HG03066 (cell line): ENCODE data around the gene HHIPL1.

ENCODE experiments used
- ATAC-seq: cut with Tn5 transposase; IDR thresholded peaks from one replicate; pipeline ENCODE4 v1.9.1; 2021; ENCODE audit warnings: low read depth; ENCODE audit not compliant: unreplicated experiment

The HHIPL1 gene

DNA sequence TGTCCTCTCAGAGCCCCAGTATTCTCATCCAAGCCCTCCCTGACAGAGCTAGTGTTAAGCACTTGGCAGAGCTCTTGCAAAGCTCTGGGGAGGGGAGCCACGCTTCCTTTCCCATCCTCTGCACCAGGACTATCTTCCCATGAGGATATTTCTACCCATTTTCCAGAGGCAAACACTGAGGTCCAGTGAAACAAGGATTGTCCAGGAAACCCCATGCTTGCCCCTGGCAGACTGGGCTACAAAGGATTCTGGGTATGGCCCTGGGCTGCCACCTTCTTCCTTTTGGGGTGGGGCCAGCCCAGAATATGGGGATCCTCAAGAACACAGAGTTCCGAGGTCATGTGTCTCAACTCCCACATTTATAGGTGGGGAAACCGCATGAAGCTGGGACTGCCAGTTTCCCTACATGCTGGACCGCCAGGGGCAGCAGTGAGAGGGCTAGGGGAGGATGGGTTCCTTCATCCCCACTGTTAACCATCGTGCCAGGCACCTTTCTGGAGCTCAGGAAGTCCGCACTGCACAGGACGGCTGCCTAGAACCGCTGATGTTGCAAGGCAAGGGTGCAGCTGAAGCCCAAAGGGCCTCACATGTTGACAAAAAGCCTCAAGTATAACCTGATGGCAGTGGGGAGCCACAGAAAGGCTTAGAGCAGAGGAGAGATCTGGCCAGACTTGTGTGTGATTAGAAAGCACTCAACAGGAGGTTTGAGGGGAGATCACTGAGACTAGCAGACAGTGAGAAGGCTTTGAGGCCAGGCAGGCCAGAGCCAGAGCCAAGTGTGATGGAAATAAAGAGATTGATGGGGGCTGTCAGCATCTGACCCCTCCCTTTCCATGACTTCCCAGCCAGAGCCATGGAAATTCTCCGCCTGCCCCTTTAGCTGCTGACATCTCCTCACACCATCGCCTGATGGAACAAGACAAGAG lies 35.4 kb upstream of the HHIPL1 start:
- ATAC-seq: no peak

DNA sequence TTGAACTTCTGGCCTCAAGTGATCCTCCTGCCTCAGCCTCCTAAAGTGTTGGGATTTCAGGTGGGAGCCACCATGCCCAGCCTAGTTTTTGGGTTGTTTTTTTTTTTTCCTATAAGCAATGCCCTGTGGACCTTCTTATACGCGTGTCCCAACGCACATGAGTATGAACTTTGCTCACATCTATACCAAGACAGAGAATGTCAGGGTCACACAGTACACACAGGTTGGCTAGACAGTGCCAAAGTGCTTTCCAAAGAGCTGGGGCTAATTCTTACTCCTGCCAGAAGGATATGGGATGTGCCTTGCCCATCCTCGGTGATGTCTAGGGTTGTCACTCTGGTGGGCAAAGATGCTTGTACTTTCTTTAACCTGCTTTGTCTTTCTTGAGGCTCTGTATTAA lies 33.3 kb upstream of the HHIPL1 start:
- ATAC-seq: no peak

DNA sequence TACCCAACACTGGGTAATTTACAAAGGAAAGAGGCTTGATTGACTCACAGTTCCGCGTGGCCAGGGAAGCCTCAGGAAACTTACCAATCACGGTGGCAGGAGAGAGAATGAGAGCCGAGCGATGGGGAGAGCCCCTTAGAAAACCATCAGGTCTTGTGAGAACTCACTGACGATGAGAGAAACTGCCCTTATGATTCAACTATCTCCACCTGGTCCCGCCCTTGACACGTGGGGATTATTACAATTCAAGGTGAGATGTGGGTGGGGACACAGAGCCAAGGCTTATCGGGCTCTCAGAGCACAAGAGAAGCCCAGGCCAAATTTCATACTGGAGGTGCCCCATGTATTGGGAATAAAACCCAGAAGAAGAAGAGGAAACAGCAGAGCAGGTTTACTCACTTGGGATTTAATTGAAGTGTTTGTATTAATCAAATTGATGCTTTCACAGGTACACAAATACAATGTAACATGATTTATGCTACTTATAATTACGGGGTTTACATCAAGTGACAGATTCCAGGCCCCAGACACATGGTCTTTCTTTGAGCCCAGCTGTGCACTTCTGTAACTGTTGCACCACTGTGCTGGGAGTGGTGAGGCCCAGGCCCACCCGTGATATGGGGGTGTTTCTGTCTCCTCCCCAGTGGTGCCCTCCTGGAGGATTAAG lies 32.7 kb upstream of the HHIPL1 start:
- ATAC-seq: no peak

DNA sequence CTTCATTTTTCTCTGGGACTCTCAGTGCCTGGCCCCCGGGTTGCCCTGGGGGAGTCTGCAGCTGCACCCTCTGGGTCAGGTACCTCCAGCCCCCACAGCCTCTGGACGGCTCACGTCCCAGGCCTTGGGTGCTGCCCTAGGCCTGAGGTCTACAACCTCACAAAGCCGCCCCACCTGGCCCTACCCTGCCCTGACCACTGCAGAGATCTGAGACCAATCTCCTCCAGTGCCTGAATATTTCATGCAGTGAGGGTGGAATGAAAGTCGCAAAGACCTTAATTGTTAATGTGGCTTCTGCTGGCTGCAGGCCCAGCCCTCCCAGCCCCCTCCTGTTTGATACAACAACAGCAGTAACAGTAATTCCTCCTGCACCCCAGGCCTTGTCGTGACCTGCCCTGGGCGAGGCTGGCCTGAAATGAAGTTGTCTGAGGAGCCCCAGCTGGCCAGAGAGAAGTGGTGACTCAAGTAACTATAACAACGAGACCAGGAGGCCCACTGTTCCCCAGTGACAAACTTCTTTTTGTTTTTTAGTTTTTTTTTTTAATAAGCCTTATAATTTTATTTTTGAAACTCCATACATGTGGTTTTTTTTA lies 32.1 kb upstream of the HHIPL1 start:
- ATAC-seq: no peak

DNA sequence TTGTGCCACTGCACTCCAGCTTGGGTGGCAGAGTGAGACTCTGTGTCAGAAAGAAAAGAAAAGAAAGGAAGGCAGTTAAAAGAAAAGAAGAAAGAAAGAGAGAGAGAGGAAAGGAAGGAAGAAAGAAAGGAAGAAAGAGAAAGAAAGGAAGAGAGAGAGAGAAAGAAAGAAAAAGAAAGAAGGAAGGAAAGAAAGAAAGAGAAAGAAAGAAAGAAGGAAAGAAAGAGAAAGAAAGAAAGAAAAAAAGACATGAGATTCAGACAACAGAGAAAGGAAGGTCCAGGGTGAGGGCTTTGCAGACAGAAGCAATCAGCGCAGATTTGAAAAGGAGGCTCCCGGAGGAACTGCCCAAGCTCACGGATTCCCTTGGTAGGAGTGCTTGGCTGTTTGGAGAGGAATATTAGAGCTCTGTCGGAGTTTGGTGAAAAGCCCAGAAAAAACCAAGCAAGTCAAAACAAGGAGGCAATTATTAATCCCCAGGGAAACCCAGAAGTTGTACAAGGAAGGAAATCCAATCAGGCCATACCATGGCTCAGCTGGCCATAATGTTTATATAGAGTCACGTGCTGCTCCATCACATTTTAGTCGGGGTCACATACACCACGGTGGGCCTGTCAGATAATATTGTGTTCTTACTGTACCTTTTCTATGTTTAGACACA lies 29.3 kb upstream of the HHIPL1 start:
- no peak for ATAC-seq

DNA sequence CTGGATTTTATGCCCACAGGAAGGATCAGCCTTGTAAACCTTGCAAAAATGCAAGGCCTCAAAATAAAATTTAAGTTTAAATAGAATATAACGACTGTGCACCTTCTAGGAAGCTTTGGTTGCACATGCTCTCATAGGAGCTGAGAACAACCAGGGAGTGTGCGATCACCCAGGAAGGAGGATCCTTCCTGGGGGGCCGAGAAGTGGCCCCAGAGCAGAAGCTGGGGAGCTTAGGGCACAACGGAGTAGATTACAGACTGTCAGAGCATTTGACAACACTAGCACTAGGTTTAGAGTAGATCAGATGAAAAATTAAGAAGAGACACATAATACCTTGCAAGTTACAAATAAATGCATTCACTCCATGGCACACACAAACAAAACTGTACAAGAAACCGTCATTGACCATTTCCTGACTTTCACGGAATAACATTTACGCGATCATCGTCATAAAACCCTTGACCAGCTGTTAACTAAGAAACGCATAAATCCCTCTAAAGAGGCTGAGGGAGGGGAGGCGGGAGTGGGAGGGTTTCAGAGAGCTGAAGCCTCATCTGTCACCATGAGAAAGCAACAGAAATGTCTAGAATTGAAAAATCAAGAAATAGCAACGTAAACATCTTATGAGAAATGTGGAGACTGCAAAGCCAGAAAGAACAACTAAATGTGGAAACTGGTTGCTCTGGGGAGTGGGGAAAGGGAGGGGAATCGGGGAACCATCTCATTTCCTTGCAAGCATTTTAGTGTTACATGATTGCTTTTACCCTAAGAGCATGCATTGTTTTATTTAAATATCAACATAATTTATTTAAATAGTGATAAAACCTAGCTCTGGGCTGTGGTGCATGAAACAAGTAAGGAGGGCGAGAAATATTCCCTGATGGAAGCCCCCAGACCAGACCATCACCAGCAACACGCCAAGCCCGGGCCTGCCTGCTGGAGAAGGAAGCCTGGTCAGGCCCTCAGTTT lies 27.8 kb upstream of the HHIPL1 start:
- ATAC-seq: no peak

DNA sequence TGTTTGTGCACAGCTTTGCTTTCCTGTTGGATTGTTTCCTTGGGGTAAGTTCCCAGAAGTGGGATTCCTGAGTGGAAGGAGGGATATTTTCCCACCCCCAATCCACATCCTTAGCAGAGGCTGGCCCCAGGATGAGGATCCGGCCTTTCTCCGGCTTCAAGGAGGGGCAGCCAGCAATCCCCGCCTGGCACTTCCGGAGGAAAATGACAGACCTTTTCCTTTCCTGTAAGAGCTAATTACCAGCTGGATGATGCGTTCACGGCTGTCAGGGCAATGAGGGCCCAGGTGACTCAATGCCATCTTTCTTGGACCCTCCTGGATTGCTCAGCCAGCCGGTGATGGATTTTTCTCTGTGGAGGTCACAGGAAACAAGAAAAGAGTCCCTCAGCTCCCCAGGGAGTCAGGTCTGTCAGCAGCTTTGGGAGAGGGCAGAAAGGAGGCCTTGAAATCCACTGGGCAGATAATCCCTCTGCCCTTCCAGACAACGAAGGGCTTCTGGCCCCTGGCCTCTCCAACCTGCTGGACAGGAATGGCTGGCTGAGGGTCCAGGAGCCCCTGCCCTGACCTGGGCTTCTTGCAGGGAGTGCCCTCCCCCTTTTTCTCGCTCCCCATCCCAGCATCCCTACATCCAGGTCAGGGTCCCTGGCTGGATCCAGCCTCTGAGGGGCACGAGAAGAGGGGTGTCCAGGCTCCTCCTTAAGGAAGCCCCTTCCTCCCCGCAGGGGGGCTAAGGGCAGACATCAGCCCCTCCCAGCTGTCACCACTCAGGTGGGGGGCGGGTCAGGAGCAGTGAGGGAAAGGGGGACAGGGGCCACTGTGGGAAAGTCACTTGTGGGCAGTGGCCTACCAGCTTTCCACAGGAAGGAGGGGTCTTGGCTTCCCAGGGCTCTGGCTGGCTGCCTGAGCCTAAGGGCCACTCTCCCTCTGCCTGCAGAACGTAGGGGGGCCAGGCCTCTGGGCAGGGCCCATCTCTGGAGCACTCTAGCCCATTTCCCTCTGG lies 24.8 kb upstream of the HHIPL1 start:
- ATAC-seq: no peak

DNA sequence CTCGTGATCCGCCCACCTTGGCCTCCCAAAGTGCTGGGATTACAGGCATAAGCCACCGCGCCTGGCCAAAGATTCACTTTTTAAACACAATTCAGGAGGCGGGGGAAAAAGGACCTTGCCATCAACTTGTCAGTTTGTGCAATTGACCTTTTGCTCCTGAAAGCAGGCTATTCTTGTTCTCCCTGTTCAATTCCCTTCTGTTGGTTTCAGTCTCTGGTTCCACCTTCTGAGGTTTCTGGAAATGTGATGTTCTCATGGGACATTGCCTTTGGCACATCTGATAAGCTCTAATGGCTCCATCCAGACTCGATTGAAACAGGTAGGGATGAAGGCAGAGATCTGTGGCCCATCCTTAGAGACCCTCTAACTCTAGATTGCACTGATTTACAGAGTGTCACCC lies 23.0 kb upstream of the HHIPL1 start:
- ATAC-seq: no peak

DNA sequence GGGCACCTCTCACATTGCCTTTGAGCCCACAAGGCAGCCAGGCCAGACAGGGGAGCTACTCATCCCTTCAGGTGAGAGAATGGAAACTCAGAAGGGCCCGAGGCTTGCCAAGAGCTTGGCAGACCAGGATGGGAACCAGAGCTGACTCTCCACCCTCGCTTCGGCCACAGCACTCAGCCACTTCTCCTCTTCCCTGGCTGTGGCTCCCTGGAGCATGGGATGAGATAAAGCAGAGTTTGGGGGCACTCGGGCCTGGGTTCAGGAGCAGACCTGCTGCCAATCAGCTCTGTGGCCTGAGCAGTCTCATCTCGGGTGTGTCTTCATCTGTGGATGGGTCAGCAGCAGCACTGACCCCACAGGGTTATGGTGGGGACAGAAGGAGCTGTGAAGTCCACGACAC lies 20.9 kb upstream of the HHIPL1 start:
- no peak for ATAC-seq

DNA sequence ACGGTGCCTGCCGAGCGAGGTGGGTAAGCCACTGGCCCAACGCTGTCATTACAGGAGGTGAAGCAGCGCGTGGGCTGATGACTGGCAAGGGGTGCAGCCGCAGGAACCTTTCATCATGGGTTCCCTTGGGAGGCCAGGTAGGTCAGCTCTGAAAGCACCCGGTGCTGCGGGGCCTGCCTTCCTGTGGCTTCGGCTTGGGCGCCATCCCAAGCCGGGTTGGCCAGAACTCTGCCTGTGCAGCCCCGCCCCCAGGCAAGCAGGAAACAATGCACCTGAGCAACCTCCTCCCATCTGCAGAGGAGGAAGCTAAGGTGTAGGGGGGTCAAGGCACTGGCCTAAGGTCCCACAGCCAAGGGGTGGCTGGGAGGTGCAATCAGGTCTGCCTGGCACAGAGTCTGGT lies 20.0 kb upstream of the HHIPL1 start:
- no peak for ATAC-seq

DNA sequence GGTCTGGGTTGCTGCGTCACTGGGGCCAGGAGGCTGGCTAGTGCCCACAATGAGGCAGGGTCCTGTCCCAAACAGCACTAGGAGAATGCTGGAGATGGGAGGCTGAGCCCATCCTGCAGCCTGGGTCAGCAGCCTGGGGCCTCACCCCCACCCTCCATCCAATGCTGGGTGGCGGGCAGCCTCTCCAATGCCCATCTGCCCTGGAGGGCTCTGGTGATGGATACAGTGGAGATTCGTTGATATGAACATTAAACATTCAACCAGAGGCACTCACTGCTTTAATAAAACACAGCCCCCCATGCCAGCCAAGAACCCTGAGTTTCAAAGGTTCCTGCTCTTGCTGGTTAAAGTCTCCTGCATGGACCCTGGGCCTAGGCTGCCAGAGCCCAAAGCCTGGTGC lies 19.5 kb upstream of the HHIPL1 start:
- ATAC-seq: no peak

DNA sequence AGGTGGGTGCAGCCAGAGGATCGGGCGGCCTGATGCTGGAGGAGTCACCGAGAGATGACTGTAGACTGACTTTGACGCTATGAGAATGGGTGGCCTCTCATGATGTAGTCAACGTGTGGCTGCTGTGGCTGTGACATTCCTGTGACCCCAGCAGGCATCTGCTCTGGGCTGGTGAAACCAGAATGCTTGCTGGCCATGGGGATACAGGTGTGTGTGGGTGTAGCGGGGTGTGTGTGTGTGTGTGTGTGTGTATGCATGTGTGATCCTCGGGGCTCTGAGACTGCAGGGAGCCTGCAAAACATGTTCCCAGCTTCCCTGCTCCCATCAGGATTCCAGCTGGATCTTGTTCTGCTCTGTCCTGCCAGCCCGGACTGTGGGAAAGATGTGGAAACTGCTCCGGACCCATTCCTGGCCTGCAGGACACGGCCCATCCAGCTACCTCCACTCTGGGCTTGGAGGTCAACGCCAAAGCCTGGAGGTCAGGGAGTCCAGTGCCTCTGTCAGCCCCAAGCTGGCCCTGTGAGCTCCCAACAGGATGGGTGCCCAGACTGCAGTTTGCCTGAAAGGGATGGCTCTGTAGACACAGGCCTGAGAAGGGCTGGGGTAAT lies 18.8 kb upstream of the HHIPL1 start:
- no peak for ATAC-seq

DNA sequence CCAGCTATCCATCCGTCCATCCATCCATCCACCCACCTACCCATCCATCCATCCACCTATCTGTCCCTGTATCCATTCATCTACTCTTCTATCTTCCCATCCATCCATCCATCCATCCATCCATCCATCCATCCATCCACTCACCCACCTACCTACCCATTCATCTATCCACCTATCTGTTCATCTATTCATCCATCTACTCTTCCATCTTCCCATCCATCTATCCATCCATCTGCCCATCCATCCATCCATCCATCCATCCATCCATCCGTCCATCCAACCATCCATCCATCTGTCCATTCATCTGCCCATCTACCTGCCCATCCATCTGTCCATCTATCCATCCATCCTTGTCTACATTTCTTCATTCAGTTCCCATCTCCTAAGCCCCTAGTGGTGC lies 17.8 kb upstream of the HHIPL1 start:
- ATAC-seq: no peak

DNA sequence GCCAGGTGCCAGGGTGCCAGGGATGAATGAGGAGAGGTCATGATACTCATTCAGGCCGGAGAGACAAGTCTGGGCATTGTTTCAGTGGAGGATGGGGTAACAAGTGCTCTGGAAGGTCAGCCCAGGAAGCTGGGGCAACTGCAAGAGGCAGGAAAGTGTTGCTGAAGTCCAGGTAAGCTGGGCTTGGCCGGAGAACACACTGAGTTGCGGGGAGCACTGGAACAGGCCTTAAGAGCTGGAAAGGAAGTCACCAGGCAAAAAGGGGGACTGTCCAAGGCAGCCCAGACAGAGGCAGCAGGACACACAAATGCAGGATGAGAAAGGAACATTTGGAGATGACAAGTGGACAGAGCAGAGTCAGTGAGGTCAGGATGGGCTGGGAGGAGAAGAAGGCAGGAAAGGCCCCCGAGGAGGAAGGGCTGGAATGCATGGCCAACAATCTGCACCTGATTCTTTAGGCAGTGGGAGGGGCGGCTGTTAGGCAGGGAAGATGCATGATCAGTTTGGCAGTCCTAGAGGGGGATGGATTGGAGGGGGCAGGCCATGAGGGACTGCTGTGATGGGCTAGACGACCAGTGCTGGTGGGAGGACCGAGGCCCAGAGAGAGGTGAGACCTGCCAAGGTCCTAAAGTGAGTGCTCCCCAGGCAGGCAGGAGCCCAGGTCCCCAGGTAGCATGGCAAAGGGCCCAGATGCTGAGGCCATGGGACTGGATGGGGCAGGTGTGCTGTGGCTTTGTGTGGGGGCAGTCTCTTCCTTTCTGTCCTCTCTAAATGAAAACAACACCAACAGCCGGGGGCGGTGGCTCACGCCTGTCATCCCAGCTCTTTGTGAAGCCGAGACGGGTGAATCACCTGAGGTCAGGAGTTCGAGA lies 17.2 kb upstream of the HHIPL1 start:
- ATAC-seq: no peak

DNA sequence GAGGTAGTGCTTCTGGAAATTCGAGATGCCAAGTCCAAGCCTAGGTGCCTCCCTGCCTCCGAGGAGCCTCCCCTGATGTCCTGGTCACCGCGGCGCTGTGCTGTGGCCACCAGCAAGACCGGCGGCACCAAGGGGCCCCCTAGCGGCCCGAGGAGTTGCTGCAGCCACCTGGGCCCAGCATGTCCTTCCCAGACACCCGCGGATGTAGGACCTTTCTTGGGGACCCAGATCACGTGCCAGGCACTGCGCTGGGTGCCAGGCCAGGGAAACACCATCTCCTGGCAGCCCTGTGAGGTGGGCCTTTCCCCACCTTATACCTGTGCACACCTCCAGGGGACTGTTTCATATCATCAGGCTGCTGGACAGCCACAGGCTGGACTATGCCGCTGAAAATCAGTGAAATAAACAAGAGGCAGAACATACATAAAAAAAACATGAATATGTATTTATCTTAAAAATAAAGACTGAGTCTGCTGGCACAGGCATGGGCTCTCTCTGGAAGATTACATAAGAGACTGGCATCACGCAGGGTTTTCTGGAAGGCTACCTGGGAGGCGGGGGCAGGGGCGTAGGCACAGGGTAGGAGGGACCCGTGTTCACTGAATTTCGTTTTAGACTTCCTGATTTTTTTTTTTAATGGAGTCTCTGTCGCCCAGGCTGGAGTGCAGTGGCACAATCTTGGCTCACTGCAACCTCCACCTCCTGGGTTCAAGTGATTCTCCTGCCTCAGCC lies 15.9 kb upstream of the HHIPL1 start:
- ATAC-seq: no peak

DNA sequence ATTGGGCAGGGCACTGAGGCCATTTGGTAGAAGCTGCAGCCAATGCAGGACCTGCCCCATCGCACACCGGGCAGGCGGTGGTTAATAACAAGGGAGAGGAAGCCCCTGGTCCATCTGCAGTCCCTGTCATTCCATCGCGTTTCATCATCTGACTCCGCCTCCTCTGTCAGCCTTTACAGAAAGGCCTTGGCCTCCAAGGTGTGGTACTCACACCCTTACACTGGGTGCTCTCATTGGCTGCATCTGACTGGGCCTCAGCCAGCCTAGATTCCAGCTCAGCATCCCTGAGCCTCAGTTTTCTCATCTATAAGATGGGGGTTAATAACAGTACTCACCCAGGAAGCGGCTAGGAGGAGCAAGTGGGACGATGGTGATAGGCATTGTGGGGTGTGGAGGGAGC lies 14.7 kb upstream of the HHIPL1 start:
- no peak for ATAC-seq
